C4-2B (cell line): ENCODE data around the gene GGT1.

Experiments used
- CTCF ChIP-seq: fragments of 450-650 bp; conservative IDR thresholded peaks from 2 replicates; pipeline ENCODE4 v1.5.1; 2017; ENCODE audit warnings: mild to moderate bottlenecking
- ZFX ChIP-seq: fragments of 450-650 bp; IDR thresholded peaks from 2 replicates; pipeline ENCODE4 v1.6.1; 2017

GRCh38 chr22:24595863-24596262, 7.1 kb upstream of the GGT1 start:
- TF ChIP-seq CTCF (no peak), ZFX (no peak)
